ENCODE results near the gene CYTL1. TPM values are rescaled to one million over a fixed set of nuclear protein-coding genes. Genes with fewer than 3 reads are reported as not detected.
"Not testable (repeated sequence)": the region's sequence is repeated elsewhere in the genome, so short reads cannot be mapped to it uniquely, and the experiment has no call there.

The CYTL1 gene
- total RNA-seq (2021; fragmentation: NEBNext Ultra II Directional; extraction: Animal tissue kit (Norgen Biotek cat#: 25700)): not detected
- long read RNA-seq: 0 reads

DNA sequence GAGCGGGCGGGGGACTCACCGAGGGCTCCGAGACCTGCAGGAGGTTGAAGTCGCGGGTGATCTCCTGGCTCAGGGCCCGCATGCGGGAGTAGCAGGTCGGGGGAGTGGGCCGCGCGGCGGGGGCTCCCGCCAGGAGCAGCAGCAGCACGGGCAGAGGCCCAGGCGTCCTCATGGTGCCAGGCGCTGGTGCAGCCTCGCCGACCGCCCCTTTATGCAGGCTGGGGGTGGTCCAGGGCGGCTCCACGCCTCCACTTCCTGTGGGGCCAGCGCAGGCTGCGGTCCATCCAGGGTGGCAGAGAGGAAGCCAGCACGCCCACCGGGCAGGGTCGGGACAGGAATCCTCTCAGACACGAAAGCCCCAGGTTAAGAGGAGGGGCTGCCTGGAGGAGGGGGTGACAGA, at the start of gene CYTL1:
Gene CYTL1 (minus strand): TSS at position 185 of the 400 bp plus-strand sequence. CDS start 13 bp downstream, at position 172.
- Mint-ChIP-seq H3K27ac (no peak within 1 kb of the TSS), H3K4me1 (ENCODE audit: low read depth) (no peaks in the 10 kb centered on the region), H3K27me3 (ENCODE audit: insufficient read depth) (peaks cover 18% of the 10 kb centered on the region), H3K36me3 (ENCODE audit: low read depth) (no peaks in the 10 kb centered on the region), H3K4me3 (no peak within 1 kb of the TSS), H3K9me3 (peaks cover 6% of the 10 kb centered on the region; the same call in 1 of the 2 replicates)
- TF ChIP-seq, protein P1, sequence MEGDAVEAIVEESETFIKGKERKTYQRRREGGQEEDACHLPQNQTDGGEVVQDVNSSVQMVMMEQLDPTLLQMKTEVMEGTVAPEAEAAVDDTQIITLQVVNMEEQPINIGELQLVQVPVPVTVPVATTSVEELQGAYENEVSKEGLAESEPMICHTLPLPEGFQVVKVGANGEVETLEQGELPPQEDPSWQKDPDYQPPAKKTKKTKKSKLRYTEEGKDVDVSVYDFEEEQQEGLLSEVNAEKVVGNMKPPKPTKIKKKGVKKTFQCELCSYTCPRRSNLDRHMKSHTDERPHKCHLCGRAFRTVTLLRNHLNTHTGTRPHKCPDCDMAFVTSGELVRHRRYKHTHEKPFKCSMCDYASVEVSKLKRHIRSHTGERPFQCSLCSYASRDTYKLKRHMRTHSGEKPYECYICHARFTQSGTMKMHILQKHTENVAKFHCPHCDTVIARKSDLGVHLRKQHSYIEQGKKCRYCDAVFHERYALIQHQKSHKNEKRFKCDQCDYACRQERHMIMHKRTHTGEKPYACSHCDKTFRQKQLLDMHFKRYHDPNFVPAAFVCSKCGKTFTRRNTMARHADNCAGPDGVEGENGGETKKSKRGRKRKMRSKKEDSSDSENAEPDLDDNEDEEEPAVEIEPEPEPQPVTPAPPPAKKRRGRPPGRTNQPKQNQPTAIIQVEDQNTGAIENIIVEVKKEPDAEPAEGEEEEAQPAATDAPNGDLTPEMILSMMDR (IDR thresholded peaks at IDR 0.05): no peak
- no peak for DNase-seq

- DNase-seq: no peak
- TF ChIP-seq, protein P1 (IDR thresholded peaks at IDR 0.05): no peak
- Mint-ChIP-seq H3K36me3 (ENCODE audit: low read depth) (no peaks in the 10 kb centered on the region), H3K9me3 (no peaks in the 10 kb centered on the region), H3K4me1 (ENCODE audit: low read depth) (no peaks in the 10 kb centered on the region), H3K27me3 (ENCODE audit: insufficient read depth) (no peaks in the 10 kb centered on the region; the same call in 1 of the 2 replicates), H3K4me3 (no peak overlapping the region), H3K27ac (no peak overlapping the region)
Measured at GRCh38 chr4:5067908-5068307, 48.6 kb upstream of the CYTL1 start.

GRCh38 chr4:5066968-5067367, 47.7 kb upstream of the CYTL1 start:
- not testable (repeated sequence) for H3K36me3 Mint-ChIP-seq (ENCODE audit: low read depth); H3K27ac Mint-ChIP-seq; H3K4me1 Mint-ChIP-seq (ENCODE audit: low read depth); H3K4me3 Mint-ChIP-seq; DNase-seq; H3K9me3 Mint-ChIP-seq; H3K27me3 Mint-ChIP-seq (ENCODE audit: insufficient read depth)

GRCh38 chr4:5066101-5066500, 46.8 kb upstream of the CYTL1 start:
- TF ChIP-seq, protein P1 (IDR thresholded peaks at IDR 0.05): no peak
- H3K36me3 Mint-ChIP-seq (ENCODE audit: low read depth): no peaks in the 10 kb centered on the region
- no peak overlapping the region for H3K27ac Mint-ChIP-seq
- H3K4me3 Mint-ChIP-seq: no peak overlapping the region
- H3K27me3 Mint-ChIP-seq (ENCODE audit: insufficient read depth): no peaks in the 10 kb centered on the region; the same call in none of the 2 replicates
- no peaks in the 10 kb centered on the region for H3K4me1 Mint-ChIP-seq (ENCODE audit: low read depth)
- no peak for DNase-seq
- no peaks in the 10 kb centered on the region for H3K9me3 Mint-ChIP-seq

DNA sequence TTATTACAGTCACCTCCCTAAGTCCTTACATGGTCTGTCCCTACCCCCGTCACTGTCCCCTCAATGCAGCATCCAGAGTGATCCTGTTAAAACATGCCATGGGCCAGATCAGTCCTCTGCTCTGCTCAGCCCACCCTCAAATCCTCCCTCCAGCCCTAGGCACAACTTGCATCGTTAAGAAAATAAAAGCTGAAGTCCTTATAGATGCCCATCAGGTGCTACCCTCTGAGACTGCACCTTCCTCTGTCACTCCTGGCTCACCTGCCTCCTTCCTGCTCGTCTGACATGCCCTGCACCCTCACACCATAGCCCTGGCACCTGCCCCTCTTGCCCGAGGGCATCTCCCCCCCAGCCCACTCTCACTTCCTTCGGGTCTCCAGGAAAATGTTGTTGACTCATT, 36.2 kb upstream of the CYTL1 start:
- Mint-ChIP-seq H3K27me3 (ENCODE audit: insufficient read depth) (peaks cover 10% of the 10 kb centered on the region), H3K9me3 (no peaks in the 10 kb centered on the region)

DNA sequence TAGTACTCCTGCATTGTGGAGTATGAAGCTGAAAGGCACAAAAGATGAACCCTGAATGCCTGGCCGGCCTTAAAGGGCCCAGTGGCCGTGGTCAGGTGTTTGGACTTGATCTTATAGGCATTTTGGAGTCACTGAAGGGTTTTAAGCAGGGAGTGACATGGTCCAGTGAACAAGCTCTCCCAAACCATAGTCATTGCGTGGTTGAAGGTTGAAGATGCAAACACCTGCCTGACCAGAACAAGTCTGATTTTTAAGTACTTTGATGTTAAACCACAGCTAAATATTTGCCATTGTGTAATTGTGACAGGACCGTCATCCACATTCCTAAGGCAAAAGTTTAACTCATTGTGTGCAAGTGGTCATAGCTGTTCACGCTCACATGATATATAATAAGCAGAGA, 35.3 kb upstream of the CYTL1 start:
- no peaks in the 10 kb centered on the region for H3K9me3 Mint-ChIP-seq
- H3K4me1 Mint-ChIP-seq (ENCODE audit: low read depth): peaks cover 12% of the 10 kb centered on the region
- H3K4me3 Mint-ChIP-seq: no peak overlapping the region
- H3K27me3 Mint-ChIP-seq (ENCODE audit: insufficient read depth): peaks cover 10% of the 10 kb centered on the region
- TF ChIP-seq, protein P1 (IDR thresholded peaks at IDR 0.05): no peak
- H3K36me3 Mint-ChIP-seq (ENCODE audit: low read depth): no peaks in the 10 kb centered on the region
- no peak overlapping the region for H3K27ac Mint-ChIP-seq
- DNase-seq: no peak

More for the DNA sequence above, 36.2 kb upstream of the CYTL1 start:
- no peak overlapping the region for H3K4me3 Mint-ChIP-seq
- no peak for DNase-seq
- H3K27ac Mint-ChIP-seq: no peak overlapping the region
- TF ChIP-seq, protein P1 (IDR thresholded peaks at IDR 0.05): no peak
- no peaks in the 10 kb centered on the region for H3K36me3 Mint-ChIP-seq (ENCODE audit: low read depth)
- H3K4me1 Mint-ChIP-seq (ENCODE audit: low read depth): peaks cover 9% of the 10 kb centered on the region

Measured in HFFc6 (cell line).